ENCODE measurements around the gene TRHDE.

DNA sequence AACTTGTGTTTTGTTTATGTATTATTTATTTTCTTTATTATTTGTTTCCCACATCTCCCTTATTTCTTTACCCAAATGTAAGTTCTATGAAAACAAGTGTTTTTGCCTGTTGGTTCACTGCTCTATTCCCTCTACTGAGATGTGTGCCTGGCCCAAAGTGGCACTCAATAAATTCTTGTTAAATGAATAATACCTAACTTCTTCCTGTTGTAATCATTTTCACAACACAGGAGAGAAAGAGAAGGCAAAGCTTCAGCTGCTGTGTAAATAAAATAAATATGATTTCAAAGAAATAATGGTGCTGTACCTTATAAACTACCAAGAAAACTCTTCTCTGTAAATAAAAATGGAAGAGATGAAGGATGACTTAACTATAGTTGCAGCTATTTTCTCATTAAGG, 116.2 kb downstream of the TRHDE start:
- TF ChIP-seq, protein P1, sequence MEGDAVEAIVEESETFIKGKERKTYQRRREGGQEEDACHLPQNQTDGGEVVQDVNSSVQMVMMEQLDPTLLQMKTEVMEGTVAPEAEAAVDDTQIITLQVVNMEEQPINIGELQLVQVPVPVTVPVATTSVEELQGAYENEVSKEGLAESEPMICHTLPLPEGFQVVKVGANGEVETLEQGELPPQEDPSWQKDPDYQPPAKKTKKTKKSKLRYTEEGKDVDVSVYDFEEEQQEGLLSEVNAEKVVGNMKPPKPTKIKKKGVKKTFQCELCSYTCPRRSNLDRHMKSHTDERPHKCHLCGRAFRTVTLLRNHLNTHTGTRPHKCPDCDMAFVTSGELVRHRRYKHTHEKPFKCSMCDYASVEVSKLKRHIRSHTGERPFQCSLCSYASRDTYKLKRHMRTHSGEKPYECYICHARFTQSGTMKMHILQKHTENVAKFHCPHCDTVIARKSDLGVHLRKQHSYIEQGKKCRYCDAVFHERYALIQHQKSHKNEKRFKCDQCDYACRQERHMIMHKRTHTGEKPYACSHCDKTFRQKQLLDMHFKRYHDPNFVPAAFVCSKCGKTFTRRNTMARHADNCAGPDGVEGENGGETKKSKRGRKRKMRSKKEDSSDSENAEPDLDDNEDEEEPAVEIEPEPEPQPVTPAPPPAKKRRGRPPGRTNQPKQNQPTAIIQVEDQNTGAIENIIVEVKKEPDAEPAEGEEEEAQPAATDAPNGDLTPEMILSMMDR (IDR thresholded peaks at IDR 0.05) = no peak
- no peak for TF ChIP-seq POLR2A (IDR thresholded peaks at IDR 0.05)
